ENCODE measurements around the gene TRIM33. TPM values are rescaled to one million over a fixed set of nuclear protein-coding genes. Genes with fewer than 3 reads are reported as not detected.

Gene TRIM33
- total and polyA plus RNA-seq, 12 donors = 13.8 to 49.0 (median 27.0) TPM

DNA sequence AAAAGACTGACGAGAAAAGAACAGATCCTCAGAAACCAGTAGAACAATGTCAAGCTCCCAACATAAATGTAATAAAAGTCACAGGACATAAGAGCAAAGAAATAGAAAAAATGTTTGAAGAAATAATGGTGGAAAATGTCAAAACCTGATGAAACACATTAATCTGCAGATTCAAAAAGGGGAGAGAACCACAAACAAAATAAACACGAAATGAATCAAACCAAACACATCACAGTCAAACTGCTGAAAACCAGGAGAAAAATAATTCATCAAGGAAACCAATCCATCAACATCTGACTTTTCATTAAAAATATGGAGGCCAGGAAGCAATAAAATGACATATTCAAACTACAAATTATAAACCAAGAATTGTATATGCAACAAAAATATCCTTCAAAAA, 31.9 kb downstream of the TRIM33 start:
- DNase-seq = no peak
- intact Hi-C loops (cut with DNase I) = no loop called here
- peaks cover 0 to 11% of the 10 kb centered on the region in 2 donors for H3K4me1 ChIP-seq (replicated peaks in 1 of 2)
- H3K36me3 ChIP-seq (replicated peaks in 1 of 2) = no peaks in the 10 kb centered on the region
- no peaks in the 10 kb centered on the region for H3K27me3 ChIP-seq
- no peaks in the 10 kb centered on the region for H3K9me3 ChIP-seq (replicated peaks in 1 of 3)
- WGBS, 4 donors = 97 to 100% (median 98%) methylated on average over 2 of the region's 2 CpGs
- TF ChIP-seq POLR2A (IDR thresholded peaks at IDR 0.05) = no peak
- TF ChIP-seq, protein P1, sequence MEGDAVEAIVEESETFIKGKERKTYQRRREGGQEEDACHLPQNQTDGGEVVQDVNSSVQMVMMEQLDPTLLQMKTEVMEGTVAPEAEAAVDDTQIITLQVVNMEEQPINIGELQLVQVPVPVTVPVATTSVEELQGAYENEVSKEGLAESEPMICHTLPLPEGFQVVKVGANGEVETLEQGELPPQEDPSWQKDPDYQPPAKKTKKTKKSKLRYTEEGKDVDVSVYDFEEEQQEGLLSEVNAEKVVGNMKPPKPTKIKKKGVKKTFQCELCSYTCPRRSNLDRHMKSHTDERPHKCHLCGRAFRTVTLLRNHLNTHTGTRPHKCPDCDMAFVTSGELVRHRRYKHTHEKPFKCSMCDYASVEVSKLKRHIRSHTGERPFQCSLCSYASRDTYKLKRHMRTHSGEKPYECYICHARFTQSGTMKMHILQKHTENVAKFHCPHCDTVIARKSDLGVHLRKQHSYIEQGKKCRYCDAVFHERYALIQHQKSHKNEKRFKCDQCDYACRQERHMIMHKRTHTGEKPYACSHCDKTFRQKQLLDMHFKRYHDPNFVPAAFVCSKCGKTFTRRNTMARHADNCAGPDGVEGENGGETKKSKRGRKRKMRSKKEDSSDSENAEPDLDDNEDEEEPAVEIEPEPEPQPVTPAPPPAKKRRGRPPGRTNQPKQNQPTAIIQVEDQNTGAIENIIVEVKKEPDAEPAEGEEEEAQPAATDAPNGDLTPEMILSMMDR (IDR thresholded peaks at IDR 0.05) = no peak
- H3K27ac ChIP-seq = no peak overlapping the region
- H3K4me3 ChIP-seq = no peak overlapping the region

DNA sequence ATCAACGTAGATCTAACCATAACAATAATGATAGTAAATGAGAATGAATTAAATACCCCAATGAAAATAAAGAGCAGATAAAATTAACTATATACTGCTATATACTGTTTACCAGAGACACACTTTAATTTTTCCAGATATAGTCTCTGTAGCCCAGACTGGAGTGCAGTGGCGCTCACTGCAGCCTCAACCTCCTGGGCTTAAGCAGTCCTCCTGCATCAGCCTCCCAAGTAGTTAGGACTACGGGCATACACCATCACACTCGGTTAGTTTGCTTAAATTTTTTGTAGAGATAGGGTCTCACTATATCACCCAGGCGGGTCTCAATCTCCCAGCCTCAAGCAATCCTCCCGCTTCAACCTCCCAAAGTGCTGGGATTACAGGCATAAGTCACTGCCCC, 37.2 kb downstream of the TRIM33 start:
- intact Hi-C loops (cut with DNase I) = no loop called here
- TF ChIP-seq POLR2A (IDR thresholded peaks at IDR 0.05) = no peak
- TF ChIP-seq, protein P1 (IDR thresholded peaks at IDR 0.05) = no peak
- Histone ChIP-seq H3K36me3 (replicated peaks in 1 of 2) (no peaks in the 10 kb centered on the region), H3K27me3 (no peaks in the 10 kb centered on the region), H3K27ac (no peak overlapping the region), H3K9me3 (replicated peaks in 1 of 3) (no peaks in the 10 kb centered on the region), H3K4me3 (no peak overlapping the region), H3K4me1 (replicated peaks in 1 of 2) (peaks cover 0 to 16% of the 10 kb centered on the region in 2 donors)
- DNase-seq = no peak
- WGBS, 4 donors = 96 to 97% (median 96%) methylated on average over 6 of the region's 6 CpGs

DNA sequence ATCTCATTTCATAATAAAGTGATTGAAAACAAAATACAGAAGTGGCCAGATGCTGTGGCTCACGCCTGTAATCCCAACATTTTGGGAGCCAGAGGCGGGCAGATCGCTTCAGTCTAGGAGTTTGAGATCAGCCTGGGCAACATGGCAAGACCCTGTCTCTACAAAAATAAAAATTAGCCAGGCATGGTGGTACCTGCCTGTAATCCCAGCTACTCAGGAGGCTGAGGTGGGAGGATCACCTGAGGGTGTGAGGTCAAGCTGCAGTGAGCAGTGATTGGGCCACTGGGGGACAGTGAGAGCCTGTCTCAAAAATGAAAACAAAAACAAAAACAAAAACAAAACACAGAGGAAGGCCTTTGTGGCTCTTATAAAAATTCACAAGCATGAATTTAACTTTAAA, 38.6 kb downstream of the TRIM33 start:
- TF ChIP-seq POLR2A (IDR thresholded peaks at IDR 0.05) = no peak
- TF ChIP-seq, protein P1 (IDR thresholded peaks at IDR 0.05) = no peak
- intact Hi-C loops (cut with DNase I) = no loop called here
- Histone ChIP-seq H3K9me3 (replicated peaks in 1 of 3) (no peaks in the 10 kb centered on the region), H3K36me3 (replicated peaks in 1 of 2) (no peaks in the 10 kb centered on the region), H3K4me1 (replicated peaks in 1 of 2) (peaks cover 0 to 29% of the 10 kb centered on the region in 2 donors), H3K4me3 (no peak overlapping the region), H3K27me3 (no peaks in the 10 kb centered on the region), H3K27ac (no peak overlapping the region)
- DNase-seq = no peak
- 92 to 94% (median 93%) methylated on average over 3 of the region's 3 CpGs for WGBS, 4 donors

DNA sequence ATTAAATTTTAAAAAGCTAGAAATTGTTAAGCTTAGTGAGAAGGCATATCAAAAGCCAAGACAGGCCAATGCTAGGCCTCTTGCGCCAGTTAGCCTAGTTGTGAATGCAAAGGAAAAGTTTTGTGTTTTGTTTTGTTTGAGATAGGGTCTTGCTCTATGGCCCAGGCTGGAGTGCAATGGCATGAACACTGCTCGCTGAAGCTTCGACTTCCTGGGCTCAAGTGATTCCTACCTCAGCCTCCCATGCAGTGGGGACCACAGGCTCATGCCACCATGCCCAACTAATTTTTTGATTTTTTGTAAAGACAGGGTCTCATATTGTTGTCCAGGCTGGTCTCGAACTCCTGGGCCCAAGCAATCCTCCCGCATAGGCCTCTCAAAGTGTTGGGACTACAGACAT, 40.3 kb downstream of the TRIM33 start:
- no peak for DNase-seq
- intact Hi-C loops (cut with DNase I) = no loop called here
- H3K9me3 ChIP-seq (replicated peaks in 1 of 3) = no peaks in the 10 kb centered on the region
- H3K27ac ChIP-seq = no peak overlapping the region
- peaks cover 3 to 28% of the 10 kb centered on the region in 2 donors for H3K4me1 ChIP-seq (replicated peaks in 1 of 2)
- 73 to 79% (median 77%) methylated on average over 5 of the region's 5 CpGs for WGBS, 4 donors
- H3K27me3 ChIP-seq = no peaks in the 10 kb centered on the region
- H3K36me3 ChIP-seq (replicated peaks in 1 of 2) = no peaks in the 10 kb centered on the region
- TF ChIP-seq, protein P1 (IDR thresholded peaks at IDR 0.05) = no peak
- TF ChIP-seq POLR2A (IDR thresholded peaks at IDR 0.05) = no peak
- H3K4me3 ChIP-seq = no peak overlapping the region

All from adrenal gland (tissue), 12 donors.